IPS-18a (cell line): ENCODE measurements around the gene MGLL.

ENCODE experiments used
- H3K27ac ChIP-seq: one replicate; pipeline ENCODE4 v1.5.1; 2013; ENCODE audit warnings: low read length
- H3K27me3 ChIP-seq: one replicate; pipeline ENCODE4 v1.6.1; 2013; ENCODE audit warnings: mild to moderate bottlenecking, low read length; ENCODE audit not compliant: control insufficient read depth, insufficient read depth
- H3K36me3 ChIP-seq: one replicate; pipeline ENCODE4 v1.6.1; 2013; ENCODE audit warnings: low read depth, low read length; ENCODE audit not compliant: control insufficient read depth
- H3K4me1 ChIP-seq: one replicate; pipeline ENCODE4 v1.6.1; 2013; ENCODE audit warnings: low read depth, low read length; ENCODE audit not compliant: control insufficient read depth
- H3K4me3 ChIP-seq: one replicate; pipeline ENCODE4 v1.5.1; 2013; ENCODE audit warnings: low read length
- H3K9ac ChIP-seq: one replicate; pipeline ENCODE4 v1.6.1; 2013; ENCODE audit warnings: mild to moderate bottlenecking, low read length, moderate library complexity
- H3K9me3 ChIP-seq: one replicate; pipeline ENCODE4 v1.6.1; 2013; ENCODE audit warnings: low read depth, low read length; ENCODE audit not compliant: control insufficient read depth

Gene MGLL

DNA sequence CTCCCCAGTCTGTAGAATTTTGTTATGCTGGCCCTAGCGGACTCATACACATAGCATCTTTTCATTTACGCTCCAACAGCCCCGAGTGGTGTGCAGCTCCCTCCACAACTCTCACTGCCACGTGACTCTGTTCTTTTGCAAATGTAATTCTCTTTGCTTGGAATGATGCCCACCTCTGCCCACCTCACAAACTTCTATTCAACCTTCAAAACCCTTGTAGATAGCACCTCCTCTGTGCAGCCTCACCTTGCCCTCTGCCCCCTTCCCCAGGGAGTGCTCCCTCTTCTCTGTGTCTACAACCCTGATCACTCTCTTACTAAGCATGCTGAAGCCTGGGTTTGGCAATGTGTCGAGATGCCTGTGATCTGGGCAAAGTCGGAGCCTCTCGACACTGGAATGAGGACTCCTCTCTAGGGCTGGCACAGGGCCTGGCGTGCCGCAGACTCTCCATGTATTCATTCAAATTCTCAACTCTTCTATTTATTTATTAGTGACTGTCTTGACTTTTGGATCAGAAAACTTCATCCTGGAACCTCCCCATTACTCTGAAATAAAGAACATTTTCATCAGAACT, 73.5 kb downstream of the MGLL start:
- Histone ChIP-seq H3K36me3 (no peaks in the 10 kb centered on the region), H3K9ac (no peak overlapping the region), H3K9me3 (no peaks in the 10 kb centered on the region), H3K27me3 (no peaks in the 10 kb centered on the region), H3K27ac (no peak overlapping the region), H3K4me3 (no peak overlapping the region), H3K4me1 (no peaks in the 10 kb centered on the region)

DNA sequence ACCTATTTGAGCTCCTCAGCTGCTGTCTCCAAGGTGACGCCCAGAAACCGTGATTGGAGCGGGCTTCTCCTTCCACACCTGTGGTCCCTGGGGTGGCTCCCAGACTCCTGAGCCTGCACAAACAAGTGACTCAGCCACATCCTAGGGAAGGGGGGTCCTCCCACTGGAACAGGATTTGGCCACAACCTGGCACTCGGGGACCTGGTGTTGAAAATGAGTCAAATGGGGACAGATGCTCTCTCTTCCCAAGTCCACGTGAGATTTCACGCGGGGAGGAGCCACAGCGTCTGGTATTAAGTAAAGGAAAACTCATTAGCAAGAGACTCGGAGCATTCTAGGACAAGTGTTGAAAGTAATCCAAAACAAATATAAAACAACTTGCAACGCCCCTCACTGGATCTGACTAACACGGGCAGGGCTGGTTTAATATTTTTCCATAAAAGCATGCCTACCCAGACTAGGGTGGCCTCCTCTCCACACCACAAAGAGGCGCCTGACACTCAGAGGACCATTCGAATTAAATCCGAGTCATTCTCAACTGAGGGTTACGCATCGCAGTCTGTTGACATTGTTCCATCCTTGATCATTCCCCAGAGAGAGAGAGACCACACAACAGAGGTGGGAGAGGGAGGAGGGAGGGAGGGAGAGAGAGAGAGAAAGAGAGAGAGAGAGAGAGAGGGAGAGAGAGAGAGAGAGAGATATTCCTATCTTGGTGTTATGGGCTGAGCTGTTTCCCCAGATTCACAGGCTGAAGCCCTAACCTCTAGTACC, 74.4 kb downstream of the MGLL start:
- Histone ChIP-seq H3K27me3 (no peaks in the 10 kb centered on the region), H3K9me3 (no peaks in the 10 kb centered on the region), H3K9ac (no peak overlapping the region), H3K4me3 (no peak overlapping the region), H3K4me1 (no peaks in the 10 kb centered on the region), H3K36me3 (no peaks in the 10 kb centered on the region), H3K27ac (no peak overlapping the region)

DNA sequence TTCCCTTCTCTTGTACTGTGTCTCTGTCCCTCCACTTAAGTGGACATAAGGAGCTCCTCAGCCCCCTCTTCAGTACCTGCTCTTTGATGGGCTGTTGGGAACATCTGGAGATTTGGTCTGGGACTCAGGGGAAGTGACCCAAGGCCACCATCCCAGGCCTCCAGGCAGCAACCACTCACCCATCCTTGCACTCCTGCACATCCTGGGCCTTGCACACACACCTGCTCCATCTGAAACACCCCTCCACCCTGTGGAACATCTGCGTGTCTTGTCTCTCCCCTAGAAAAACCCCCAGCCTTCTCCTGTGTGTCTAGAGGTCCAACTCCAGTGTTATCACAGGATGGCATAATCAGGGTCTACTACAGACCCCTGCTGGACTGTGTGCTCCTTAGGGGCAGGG, 75.2 kb downstream of the MGLL start:
- Histone ChIP-seq H3K4me1 (no peaks in the 10 kb centered on the region), H3K27ac (no peak overlapping the region), H3K36me3 (no peaks in the 10 kb centered on the region), H3K4me3 (no peak overlapping the region), H3K27me3 (no peaks in the 10 kb centered on the region), H3K9ac (no peak overlapping the region), H3K9me3 (no peaks in the 10 kb centered on the region)

DNA sequence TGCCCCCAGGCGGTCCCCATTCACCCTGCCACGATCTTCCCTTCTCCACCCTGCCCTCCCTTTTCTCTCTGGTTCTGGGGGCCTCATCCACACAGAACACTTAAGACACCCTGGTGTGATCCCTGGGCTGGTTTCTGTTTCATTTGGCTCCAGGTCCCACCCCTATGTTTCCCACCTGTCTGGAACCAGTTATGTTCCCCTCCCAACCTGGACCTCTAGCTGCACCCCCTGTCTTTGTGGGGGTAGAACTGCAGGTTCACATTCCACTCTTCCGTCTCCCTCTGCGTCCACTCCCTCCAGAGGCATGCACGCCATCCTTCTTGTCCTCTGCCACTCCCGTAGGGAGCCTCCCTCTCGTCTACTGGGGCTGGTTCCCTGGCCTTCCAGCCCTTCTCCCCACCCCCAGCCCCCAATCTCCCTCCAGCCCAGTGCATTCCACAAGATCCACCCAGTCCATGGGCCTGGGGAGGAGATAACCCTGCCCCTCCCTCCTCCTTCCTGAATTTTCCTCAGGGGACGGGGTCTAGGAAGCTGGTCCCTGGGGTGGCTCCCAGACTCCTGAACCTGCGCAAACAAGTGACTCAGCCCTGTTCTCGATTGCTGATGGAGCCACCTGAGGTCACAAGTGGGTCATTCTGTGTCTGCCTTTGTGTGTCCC, 75.8 kb downstream of the MGLL start:
- Histone ChIP-seq H3K9me3 (no peaks in the 10 kb centered on the region), H3K27me3 (no peaks in the 10 kb centered on the region), H3K27ac (no peak overlapping the region), H3K36me3 (no peaks in the 10 kb centered on the region), H3K4me3 (no peak overlapping the region), H3K9ac (no peak overlapping the region), H3K4me1 (no peaks in the 10 kb centered on the region)

DNA sequence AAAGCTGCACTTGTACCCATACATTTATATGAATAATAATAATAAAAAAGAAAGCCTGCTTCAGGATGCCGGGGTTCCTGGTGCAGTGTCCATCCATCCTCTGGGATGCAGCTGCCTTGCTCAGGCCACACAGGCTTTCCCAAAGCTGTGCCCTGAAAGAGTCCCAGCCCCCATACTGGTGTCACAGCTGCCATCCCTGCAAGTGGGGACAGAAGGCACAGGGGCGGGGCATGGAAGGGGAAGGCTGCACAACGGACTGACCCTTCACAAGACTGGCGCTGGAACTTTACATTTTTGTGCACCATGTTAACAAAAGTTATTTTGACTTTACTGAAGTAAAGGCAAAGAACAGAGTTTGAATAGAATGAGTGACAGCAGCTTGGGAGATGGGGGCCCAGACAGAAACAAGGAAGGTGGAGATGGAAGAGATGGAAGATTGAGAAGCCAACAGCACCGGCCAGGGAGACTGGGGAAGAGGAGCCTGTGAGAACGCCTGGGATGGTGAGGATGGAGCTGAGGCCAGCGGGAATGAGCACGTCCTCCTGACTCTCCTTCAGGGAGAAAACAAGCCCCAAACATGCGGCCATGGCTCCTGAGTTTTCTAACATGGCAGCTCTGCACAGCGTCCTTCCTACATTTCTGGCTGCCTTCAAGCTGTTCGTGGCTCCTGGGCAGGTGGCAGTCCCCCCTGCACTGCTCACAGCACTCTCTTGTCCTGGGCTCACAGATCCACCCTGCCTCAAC, 76.5 kb downstream of the MGLL start:
- Histone ChIP-seq H3K4me3 (no peak overlapping the region), H3K9me3 (no peaks in the 10 kb centered on the region), H3K4me1 (no peaks in the 10 kb centered on the region), H3K27ac (no peak overlapping the region), H3K27me3 (no peaks in the 10 kb centered on the region), H3K36me3 (no peaks in the 10 kb centered on the region), H3K9ac (no peak overlapping the region)

DNA sequence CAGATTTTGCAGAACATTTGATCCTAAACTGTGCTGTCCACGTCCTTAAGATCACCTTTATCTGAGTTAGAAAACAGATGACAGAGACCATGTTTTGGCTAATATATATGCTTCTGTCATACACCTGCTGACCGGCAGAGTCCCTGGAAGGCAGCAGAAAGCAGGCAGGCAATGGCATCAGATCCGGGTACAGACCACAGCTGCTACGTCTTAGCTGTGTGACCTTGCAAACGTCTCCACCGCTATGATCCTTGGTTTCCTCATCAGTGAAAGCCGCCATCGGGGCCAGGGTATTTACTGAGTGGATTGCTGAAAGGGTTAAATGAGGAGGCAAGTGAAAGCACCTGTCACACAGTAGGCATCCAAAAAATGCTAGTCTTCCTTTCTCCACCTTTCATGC, 77.4 kb downstream of the MGLL start:
- Histone ChIP-seq H3K36me3 (no peaks in the 10 kb centered on the region), H3K27ac (no peak overlapping the region), H3K27me3 (no peaks in the 10 kb centered on the region), H3K9ac (no peak overlapping the region), H3K4me3 (no peak overlapping the region), H3K4me1 (no peaks in the 10 kb centered on the region), H3K9me3 (no peaks in the 10 kb centered on the region)

DNA sequence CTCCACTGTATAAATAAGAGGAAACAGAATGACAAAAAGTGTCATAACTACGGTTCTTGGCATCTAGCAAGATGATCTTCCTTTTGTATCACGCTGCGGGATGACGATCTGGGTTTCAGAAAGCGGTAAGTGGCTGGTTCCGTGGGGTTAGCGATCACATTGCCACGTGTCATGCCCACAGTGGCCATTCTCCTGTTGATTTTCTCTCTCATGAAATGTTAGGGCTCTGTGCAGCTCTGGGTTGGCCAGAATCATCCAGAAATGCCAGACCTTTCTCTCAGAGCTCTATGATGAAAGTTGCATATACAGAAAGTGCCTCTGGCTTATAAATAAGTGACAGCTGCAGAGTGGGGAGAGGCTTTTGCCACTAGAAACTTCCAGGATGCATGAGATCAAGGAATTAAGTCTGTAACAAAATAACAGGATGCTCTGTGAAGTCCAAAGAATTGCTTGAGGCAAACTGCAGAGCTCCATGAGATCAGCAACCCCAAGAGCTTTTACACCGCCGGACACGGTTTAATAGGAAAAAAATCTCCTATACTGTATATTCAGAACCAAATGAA, 78.0 kb downstream of the MGLL start:
- H3K9me3 ChIP-seq: no peaks in the 10 kb centered on the region
- H3K27me3 ChIP-seq: no peaks in the 10 kb centered on the region
- H3K4me3 ChIP-seq: no peak overlapping the region
- no peak overlapping the region for H3K27ac ChIP-seq
- H3K9ac ChIP-seq: no peak overlapping the region
- no peaks in the 10 kb centered on the region for H3K36me3 ChIP-seq
- H3K4me1 ChIP-seq: no peaks in the 10 kb centered on the region

DNA sequence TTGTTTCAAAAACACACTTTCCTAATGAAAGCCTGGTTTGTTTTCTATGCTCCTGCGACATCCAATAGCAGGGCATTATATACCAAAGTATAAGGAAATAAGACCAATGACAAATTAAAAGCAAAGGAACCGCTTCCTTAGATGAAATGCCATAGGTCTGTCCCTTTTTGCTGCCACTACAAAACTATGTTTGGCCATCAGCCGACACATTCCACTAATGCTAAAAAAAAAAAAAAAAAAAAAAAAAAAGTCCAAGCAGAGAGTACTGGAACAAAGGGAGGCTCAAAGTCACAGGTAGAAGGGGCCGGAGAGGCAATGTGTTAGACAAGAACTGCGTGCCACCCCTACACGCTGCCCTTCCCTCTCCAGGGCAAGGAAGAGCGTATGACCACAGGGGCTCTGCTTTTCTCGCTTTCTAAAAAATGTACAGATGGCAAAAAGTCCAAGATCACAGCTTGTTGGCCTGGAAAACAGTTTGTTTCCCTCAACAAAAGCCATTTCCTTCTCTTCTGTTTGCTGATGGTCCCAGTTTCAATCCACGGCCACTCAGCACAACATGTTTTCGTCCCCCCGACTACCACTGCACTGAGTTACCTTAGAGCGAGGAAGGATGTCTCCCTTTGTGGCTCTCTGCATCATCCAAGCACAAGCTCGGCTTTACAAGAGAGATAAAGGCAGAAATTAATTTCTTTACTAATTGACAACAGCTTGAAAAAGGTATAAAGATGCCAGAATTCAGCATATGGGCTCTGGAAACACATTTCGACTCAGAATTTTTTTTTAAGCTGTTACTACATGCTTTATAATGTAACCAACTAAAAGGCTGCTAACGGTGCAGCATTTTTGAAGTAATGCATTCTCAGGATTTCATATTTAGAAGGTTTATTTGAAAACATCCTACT, 78.7 kb downstream of the MGLL start:
- no peaks in the 10 kb centered on the region for H3K36me3 ChIP-seq
- no peaks in the 10 kb centered on the region for H3K9me3 ChIP-seq
- H3K27ac ChIP-seq: no peak overlapping the region
- H3K4me3 ChIP-seq: no peak overlapping the region
- H3K27me3 ChIP-seq: no peaks in the 10 kb centered on the region
- H3K4me1 ChIP-seq: no peaks in the 10 kb centered on the region
- no peak overlapping the region for H3K9ac ChIP-seq

DNA sequence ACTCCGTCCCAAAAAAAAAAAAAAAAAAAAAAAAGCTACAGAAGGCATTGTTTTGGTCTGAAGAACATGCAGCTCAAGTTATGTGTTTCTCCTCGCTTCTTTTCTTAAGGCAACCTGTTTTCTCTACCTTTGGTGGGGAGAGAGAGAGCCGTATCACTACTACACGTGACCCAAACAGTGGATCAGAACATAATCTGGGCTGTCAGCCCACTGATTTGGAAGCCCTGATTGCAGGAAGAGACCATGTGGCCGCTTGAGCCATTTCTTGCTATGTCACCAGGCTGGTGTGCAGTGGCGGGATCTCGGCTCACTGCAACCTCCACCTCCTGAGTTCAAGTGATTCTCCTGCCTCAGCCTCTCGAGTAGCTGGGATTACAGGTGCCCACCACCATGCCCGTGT, 79.7 kb downstream of the MGLL start:
- Histone ChIP-seq H3K36me3 (no peaks in the 10 kb centered on the region), H3K9me3 (no peaks in the 10 kb centered on the region), H3K4me1 (no peaks in the 10 kb centered on the region), H3K9ac (no peak overlapping the region), H3K27me3 (no peaks in the 10 kb centered on the region), H3K4me3 (no peak overlapping the region), H3K27ac (no peak overlapping the region)

DNA sequence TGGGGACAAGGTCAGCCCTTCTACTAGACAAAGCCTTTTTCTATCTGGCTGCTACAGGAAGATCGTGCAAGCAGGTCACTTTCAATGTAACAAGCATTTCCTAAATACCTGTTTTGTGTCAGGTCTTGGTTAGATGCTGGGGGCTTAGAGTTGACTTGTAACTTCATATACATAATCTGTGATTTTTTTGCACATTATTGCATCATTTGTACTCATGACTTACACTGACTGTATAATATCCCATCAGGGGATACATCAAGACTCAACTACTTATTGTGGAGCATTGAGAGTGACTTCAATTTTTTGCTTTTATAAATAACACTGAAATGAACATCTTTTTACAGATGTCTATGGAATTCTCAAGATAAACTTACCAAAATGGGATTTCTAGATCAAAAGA, 80.6 kb downstream of the MGLL start:
- no peaks in the 10 kb centered on the region for H3K36me3 ChIP-seq
- H3K27me3 ChIP-seq: no peaks in the 10 kb centered on the region
- H3K27ac ChIP-seq: no peak overlapping the region
- no peaks in the 10 kb centered on the region for H3K4me1 ChIP-seq
- H3K9me3 ChIP-seq: no peaks in the 10 kb centered on the region
- no peak overlapping the region for H3K4me3 ChIP-seq
- no peak overlapping the region for H3K9ac ChIP-seq
